SK-N-SH (cell line): ENCODE data around the gene ALS2CL. TPM values are rescaled to one million over a fixed set of nuclear protein-coding genes. Genes with fewer than 3 reads are reported as not detected.
A peak's percentile ranks its signal among the peaks of the same experiment; 100 is the strongest.

Experiments used
- CTCF ChIA-PET: fragments of 300-600, 350-600 bp; formaldehyde crosslinking; extraction: SDS; loops from one replicate; lab custom pipeline; 2021; lab: Yijun Ruan, JAX
- POLR2A ChIA-PET: fragments of 350-600 bp; sonication (Branson Sonifier 250); formaldehyde crosslinking; extraction: SDS; loops from one replicate; lab custom pipeline; 2020; ENCODE audit warnings: antibody characterized with exemption, inconsistent platforms; lab: Yijun Ruan, JAX
- DNase-seq: peaks from one replicate; pipeline ENCODE4 v3.0.0; 2012
- H2AFZ ChIP-seq: fragments of 200-600 bp; sonication (generic); 2 replicates; pipeline ENCODE4 v1.8.1; 2016; ENCODE audit warnings: antibody characterized with exemption, mild to moderate bottlenecking, low read depth
- H3F3A ChIP-seq: fragments of 200-600 bp; sonication (generic); replicated peaks from 2 replicates; pipeline ENCODE3; 2016; ENCODE audit warnings: antibody characterized with exemption, mild to moderate bottlenecking; ENCODE audit not compliant: insufficient read depth
- H3K27ac ChIP-seq, 2 experiments: fragments of 200-500 bp in 1 of 2; fragments of 200-600 bp in 1 of 2; sonication (Bioruptor generic) in 1 of 2; sonication (generic), shearing (Covaris generic) in 1 of 2; 2 replicates each; pipeline versions ENCODE4 v1.5.1 to v1.6.1; 2014 to 2016; ENCODE audit warnings: low read depth in 2 of 2, inconsistent platforms in 1 of 2, low read length in 1 of 2, mild to moderate bottlenecking in 1 of 2, mixed read lengths in 1 of 2
- H3K27me3 ChIP-seq: fragments of 200-600 bp; sonication (generic), shearing (Covaris generic); 2 replicates; pipeline ENCODE4 v1.6.1; 2016; ENCODE audit warnings: mixed run types; ENCODE audit not compliant: insufficient read depth
- H3K36me3 ChIP-seq, 2 experiments: fragments of 200-500 bp in 1 of 2; fragments of 200-600 bp in 1 of 2; sonication (Bioruptor generic) in 1 of 2; sonication (generic) in 1 of 2; replicated peaks in 1 of 2; 2 replicates each; pipeline versions ENCODE3 to v1.5.1; 2014 to 2016; ENCODE audit warnings: low read length in 1 of 2, mild to moderate bottlenecking in 1 of 2; ENCODE audit not compliant: insufficient read depth in 2 of 2, control insufficient read depth in 1 of 2
- H3K4me1 ChIP-seq, 2 experiments: fragments of 200-500 bp in 1 of 2; fragments of 200-600 bp in 1 of 2; sonication (Bioruptor generic) in 1 of 2; sonication (generic), shearing (Covaris generic) in 1 of 2; 2 replicates each; pipeline versions ENCODE4 v1.5.1 to v1.6.1; 2014 to 2016; ENCODE audit warnings: low read depth in 1 of 2, low read length in 1 of 2, mixed run types in 1 of 2; ENCODE audit not compliant: insufficient read depth in 2 of 2, control insufficient read depth in 1 of 2
- H3K4me2 ChIP-seq: fragments of 200-600 bp; sonication (generic), shearing (Covaris generic); 2 replicates; pipeline ENCODE4 v1.6.1; 2017; ENCODE audit warnings: mixed run types
- H3K4me3 ChIP-seq, 2 experiments: fragments of 200-500 bp in 1 of 2; fragments of 200-600 bp in 1 of 2; sonication (Bioruptor generic) in 1 of 2; sonication (generic), shearing (Covaris generic) in 1 of 2; 2 replicates each; pipeline versions ENCODE4 v1.5.1 to v1.8.1; 2014 to 2016; ENCODE audit warnings: low read depth in 2 of 2, inconsistent platforms in 1 of 2, low read length in 1 of 2, mild to moderate bottlenecking in 1 of 2, mixed read lengths in 1 of 2, moderate library complexity in 1 of 2
- H3K79me2 ChIP-seq: fragments of 200-600 bp; sonication (generic); 2 replicates; pipeline ENCODE4 v1.8.1; 2017; ENCODE audit warnings: mild to moderate bottlenecking; ENCODE audit not compliant: insufficient read depth
- H3K9ac ChIP-seq: fragments of 200-600 bp; sonication (generic); 2 replicates; pipeline ENCODE4 v1.6.1; 2017; ENCODE audit warnings: mixed run types
- H3K9me2 ChIP-seq: fragments of 200-600 bp; sonication (generic); 2 replicates; pipeline ENCODE4 v1.6.1; 2017; ENCODE audit warnings: mixed run types
- H3K9me3 ChIP-seq: fragments of 200-600 bp; sonication (generic); 2 replicates; pipeline ENCODE4 v1.6.1; 2017; ENCODE audit warnings: mixed run types, mild to moderate bottlenecking, moderate library complexity
- H4K20me1 ChIP-seq: fragments of 200-600 bp; sonication (generic); 2 replicates; pipeline ENCODE4 v1.6.1; 2017; ENCODE audit warnings: mild to moderate bottlenecking, mixed run types; ENCODE audit not compliant: insufficient read depth
- EP300 ChIP-seq, 2 experiments: IDR thresholded peaks; 2 replicates each; pipeline versions ENCODE4 v1.4.0 to v1.6.1; 2012; ENCODE audit warnings: borderline replicate concordance in 1 of 2, low read depth in 1 of 2, low read length in 1 of 2
- GABPA ChIP-seq: IDR thresholded peaks from 2 replicates; pipeline ENCODE4 v1.4.0; 2012; ENCODE audit warnings: low read depth, mild to moderate bottlenecking
- MEF2A ChIP-seq: IDR thresholded peaks from 2 replicates; pipeline ENCODE4 v1.4.0; 2012; ENCODE audit warnings: low read depth, borderline replicate concordance
- RCOR1 ChIP-seq: fragments of 150-350 bp; IDR thresholded peaks from 2 replicates; pipeline ENCODE4 v1.6.1; 2017; ENCODE audit warnings: antibody characterized with exemption, low read length
- RFX5 ChIP-seq: IDR thresholded peaks from 2 replicates; pipeline ENCODE4 v1.6.1; 2012; ENCODE audit warnings: mild to moderate bottlenecking, improper control_type of control experiment, low read length
- SIN3A ChIP-seq: IDR thresholded peaks from 2 replicates; pipeline ENCODE4 v1.6.1; 2012; ENCODE audit warnings: low read depth, mild to moderate bottlenecking, low read length, moderate library complexity, borderline replicate concordance
- SMC3 ChIP-seq: IDR thresholded peaks from 2 replicates; pipeline ENCODE4 v1.6.1; 2012; ENCODE audit warnings: low read depth, low read length, improper control_type of control experiment
- ZBTB33 ChIP-seq: IDR thresholded peaks from 2 replicates; pipeline ENCODE4 v1.4.0; 2012; ENCODE audit warnings: low read depth, borderline replicate concordance
- WGBS: methylation state at CpG from one replicate; pipeline ENCODE4 v1.1.6; 2017; ENCODE audit warnings: low lambda C conversion rate; 5-methylcytosine and 5-hydroxymethylcytosine counted together
- polyA plus RNA-seq, 3 experiments: library from polyadenylated mRNA; depleted of rRNA; stranded (reverse); fragments of >200 nt; gene quantifications; 2 replicates each; pipeline ENCODE4 v1.2.3, GENCODE V29; 2012

ALS2CL gene
- polyA plus RNA-seq, 1 of the 3 experiments (the other 2 are of a cell fraction), result 0.18 TPM

GRCh38 chr3:46670891-46671427, 22.5 kb downstream of the ALS2CL start:
- Histone ChIP-seq H3K27ac (no peak overlapping the region), H3K4me2 (no peak overlapping the region), H4K20me1 (no peaks in the 10 kb centered on the region), H3K9me3 (no peaks in the 10 kb centered on the region), H3K9me2 (no peaks in the 10 kb centered on the region), H3K4me1 (peaks cover 0 to 21% of the 10 kb centered on the region in 2 experiments; a peak in 1 of 4 replicates), H3K9ac (no peak overlapping the region), H3K79me2 (no peaks in the 10 kb centered on the region), H3K36me3 (no peaks in the 10 kb centered on the region), H3K4me3 (no peak overlapping the region), H3K27me3 (no peaks in the 10 kb centered on the region), H2AFZ (no peak overlapping the region), H3F3A (no peaks in the 10 kb centered on the region)
- ChIA-PET CTCF (interaction anchor here (1.1 to 5.4 kb wide), 3 partner anchors 182 to 239 kb away, joined by 3 to 24 read pairs (median 5); no protein-coding TSS in a partner anchor), POLR2A (no interaction called here)
- TF ChIP-seq RFX5, result no peak
- TF ChIP-seq EP300 (IDR thresholded peaks at IDR 0.05; ENCODE audit: borderline replicate concordance in 1 of 2, low read depth in 1 of 2, low read length in 1 of 2), result no peak
- TF ChIP-seq SIN3A, result no peak
- TF ChIP-seq GABPA, result no peak
- no peak for TF ChIP-seq RCOR1
- 33% methylated on average over 1 of the region's 4 CpGs for WGBS
- DNase-seq, result peak; percentile 11

GRCh38 chr3:46670000-46670890, 23.2 kb downstream of the ALS2CL start:
- POLR2A ChIA-PET, result no interaction called here
- no peak overlapping the region for H3K9ac ChIP-seq
- CTCF ChIA-PET, result interaction anchor here (1.1 to 5.4 kb wide), 4 partner anchors 27 to 239 kb away, joined by 3 to 24 read pairs (median 4); no protein-coding TSS in a partner anchor
- H3K9me3 ChIP-seq, result no peaks in the 10 kb centered on the region
- no peaks in the 10 kb centered on the region for H3K27me3 ChIP-seq
- 77% methylated on average over 10 of the region's 17 CpGs for WGBS
- H3K4me3 ChIP-seq, result no peak overlapping the region
- no peaks in the 10 kb centered on the region for H3F3A ChIP-seq
- no peak overlapping the region for H3K4me2 ChIP-seq
- H3K36me3 ChIP-seq, result no peaks in the 10 kb centered on the region
- H2AFZ ChIP-seq, result no peak overlapping the region
- DNase-seq, result peak; percentile 11
- H4K20me1 ChIP-seq, result no peaks in the 10 kb centered on the region
- peaks cover 0 to 23% of the 10 kb centered on the region in 2 experiments; a peak in 1 of 4 replicates for H3K4me1 ChIP-seq
- H3K9me2 ChIP-seq, result no peaks in the 10 kb centered on the region
- TF ChIP-seq SMC3, result no peak
- no peak for TF ChIP-seq MEF2A
- no peak for TF ChIP-seq ZBTB33
- no peak overlapping the region for H3K27ac ChIP-seq
- no peaks in the 10 kb centered on the region for H3K79me2 ChIP-seq
